GM18870 (cell line): ENCODE data around the gene ECT2L.

Experiments
- ATAC-seq: cut with Tn5 transposase; IDR thresholded peaks from one replicate; pipeline ENCODE4 v1.9.1; 2021; ENCODE audit warnings: moderate library complexity; ENCODE audit not compliant: unreplicated experiment

The ECT2L gene

GRCh38 chr6:138803331-138803730, 7.4 kb downstream of the ECT2L start:
- no peak for ATAC-seq

GRCh38 chr6:138803861-138804260, 8.0 kb downstream of the ECT2L start:
- no peak for ATAC-seq

- ATAC-seq, result no peak
Measured at GRCh38 chr6:138805016-138805765, 9.3 kb downstream of the ECT2L start.

GRCh38 chr6:138806889-138807288, 11.0 kb downstream of the ECT2L start:
- no peak for ATAC-seq

- ATAC-seq, result no peak
Measured at GRCh38 chr6:138809677-138810076, 13.8 kb downstream of the ECT2L start.

GRCh38 chr6:138811866-138812265, 16.0 kb downstream of the ECT2L start:
- no peak for ATAC-seq

- ATAC-seq, result no peak
Measured at GRCh38 chr6:138814179-138814834, 18.4 kb downstream of the ECT2L start.

- ATAC-seq, result no peak
Measured at GRCh38 chr6:138815221-138815620, 19.3 kb downstream of the ECT2L start.

- ATAC-seq, result peak; percentile 63
Measured at GRCh38 chr6:138815797-138816528, 20.1 kb downstream of the ECT2L start.

GRCh38 chr6:138817799-138818198, 21.9 kb downstream of the ECT2L start:
- ATAC-seq, result no peak

- peak; percentile 72 for ATAC-seq
Measured at GRCh38 chr6:138818496-138819194, 22.8 kb downstream of the ECT2L start.

- no peak for ATAC-seq
Measured at GRCh38 chr6:138821519-138821918, 25.6 kb downstream of the ECT2L start.

- no peak for ATAC-seq
Measured at GRCh38 chr6:138824482-138825144, 28.7 kb downstream of the ECT2L start.

GRCh38 chr6:138830248-138830647, 34.4 kb downstream of the ECT2L start:
- no peak for ATAC-seq

GRCh38 chr6:138832182-138832581, 36.3 kb downstream of the ECT2L start:
- no peak for ATAC-seq

GRCh38 chr6:138833816-138834539, 38.1 kb downstream of the ECT2L start:
- no peak for ATAC-seq

GRCh38 chr6:138837246-138837645, 41.4 kb downstream of the ECT2L start:
- no peak for ATAC-seq

- no peak for ATAC-seq
Measured at GRCh38 chr6:138844192-138844591, 48.3 kb downstream of the ECT2L start.

GRCh38 chr6:138847884-138848283, 52.0 kb downstream of the ECT2L start:
- ATAC-seq, result no peak

- no peak for ATAC-seq
Measured at GRCh38 chr6:138848461-138848860, 52.6 kb downstream of the ECT2L start.
